Liver (tissue), 3 donors: ENCODE results near the gene PCMTD2.

Experiments used
- JUND ChIP-seq, 2 donors: IDR thresholded peaks; 2 replicates each; pipeline ENCODE4 v1.6.1; 2016; ENCODE audit warnings: antibody characterized with exemption in 2 of 2
- RAD21 ChIP-seq, 2 donors: IDR thresholded peaks; 2 replicates each; pipeline ENCODE4 v1.6.1; 2016; ENCODE audit warnings: antibody characterized with exemption in 2 of 2, mild to moderate bottlenecking in 2 of 2
- YY1 ChIP-seq: IDR thresholded peaks from 2 replicates; pipeline ENCODE4 v1.6.1; 2016; ENCODE audit warnings: antibody characterized with exemption, mild to moderate bottlenecking
- TF ChIP-seq, protein P1 (sequence below): IDR thresholded peaks from 2 replicates; pipeline ENCODE4 v1.6.1; 2016; ENCODE audit warnings: antibody characterized with exemption
- TF ChIP-seq, protein P2 (sequence below): fragments of 150-350 bp; IDR thresholded peaks from 2 replicates; pipeline ENCODE4 v1.5.1; 2017; ENCODE audit warnings: improper control_type of control experiment, low read depth, low read length; ENCODE audit not compliant: missing input control
- TF ChIP-seq, protein P3 (sequence below): IDR thresholded peaks from 2 replicates; pipeline ENCODE4 v1.6.1; 2016; ENCODE audit warnings: antibody characterized with exemption, mild to moderate bottlenecking
- TF ChIP-seq, protein P4 (sequence below): IDR thresholded peaks from 2 replicates; pipeline ENCODE4 v1.6.1; 2016; ENCODE audit warnings: antibody characterized with exemption
- TF ChIP-seq, protein P5 (sequence below): IDR thresholded peaks from 2 replicates; pipeline ENCODE4 v1.6.1; 2016; ENCODE audit warnings: antibody characterized with exemption
- donor health status: healthy.
- donor health status: healthy.

DNA sequence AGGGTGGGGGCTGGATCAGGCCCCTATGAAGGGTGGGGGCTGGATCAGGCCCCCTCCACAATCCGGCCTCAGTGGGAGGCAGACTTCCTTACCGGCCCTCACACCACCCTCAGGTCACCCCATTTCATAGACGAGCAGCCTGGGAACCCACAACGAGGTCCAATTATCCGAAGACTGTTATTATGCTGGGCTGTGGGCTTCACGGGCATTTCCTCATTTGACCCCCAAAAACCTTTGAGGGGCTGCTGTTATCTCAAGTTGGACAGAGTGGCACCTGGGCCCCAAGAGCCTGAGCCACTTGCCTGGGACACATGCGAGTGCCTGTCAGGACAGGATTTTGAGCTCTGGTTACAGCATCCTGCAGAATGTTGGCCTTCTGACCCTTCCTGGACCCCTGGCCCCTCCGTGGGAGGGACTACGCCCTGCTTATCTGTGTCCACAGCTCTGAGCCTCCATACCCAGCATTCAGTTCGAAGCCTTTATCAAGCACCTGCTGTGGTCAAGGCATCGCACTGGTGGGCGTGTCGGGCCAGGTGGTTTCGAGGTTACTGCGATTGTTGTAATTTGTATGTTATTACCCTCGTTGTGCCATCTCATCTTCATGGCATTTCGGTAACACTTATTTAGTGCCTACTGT is 34.5 kb upstream of the PCMTD2 start:
- TF ChIP-seq, protein P1, sequence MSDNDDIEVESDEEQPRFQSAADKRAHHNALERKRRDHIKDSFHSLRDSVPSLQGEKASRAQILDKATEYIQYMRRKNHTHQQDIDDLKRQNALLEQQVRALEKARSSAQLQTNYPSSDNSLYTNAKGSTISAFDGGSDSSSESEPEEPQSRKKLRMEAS: no peak
- TF ChIP-seq JUND (IDR thresholded peaks at IDR 0.05) (no peak), RAD21 (IDR thresholded peaks at IDR 0.05) (no peak), YY1 (no peak)
- TF ChIP-seq, protein P2, sequence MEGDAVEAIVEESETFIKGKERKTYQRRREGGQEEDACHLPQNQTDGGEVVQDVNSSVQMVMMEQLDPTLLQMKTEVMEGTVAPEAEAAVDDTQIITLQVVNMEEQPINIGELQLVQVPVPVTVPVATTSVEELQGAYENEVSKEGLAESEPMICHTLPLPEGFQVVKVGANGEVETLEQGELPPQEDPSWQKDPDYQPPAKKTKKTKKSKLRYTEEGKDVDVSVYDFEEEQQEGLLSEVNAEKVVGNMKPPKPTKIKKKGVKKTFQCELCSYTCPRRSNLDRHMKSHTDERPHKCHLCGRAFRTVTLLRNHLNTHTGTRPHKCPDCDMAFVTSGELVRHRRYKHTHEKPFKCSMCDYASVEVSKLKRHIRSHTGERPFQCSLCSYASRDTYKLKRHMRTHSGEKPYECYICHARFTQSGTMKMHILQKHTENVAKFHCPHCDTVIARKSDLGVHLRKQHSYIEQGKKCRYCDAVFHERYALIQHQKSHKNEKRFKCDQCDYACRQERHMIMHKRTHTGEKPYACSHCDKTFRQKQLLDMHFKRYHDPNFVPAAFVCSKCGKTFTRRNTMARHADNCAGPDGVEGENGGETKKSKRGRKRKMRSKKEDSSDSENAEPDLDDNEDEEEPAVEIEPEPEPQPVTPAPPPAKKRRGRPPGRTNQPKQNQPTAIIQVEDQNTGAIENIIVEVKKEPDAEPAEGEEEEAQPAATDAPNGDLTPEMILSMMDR: no peak
- TF ChIP-seq, protein P3, sequence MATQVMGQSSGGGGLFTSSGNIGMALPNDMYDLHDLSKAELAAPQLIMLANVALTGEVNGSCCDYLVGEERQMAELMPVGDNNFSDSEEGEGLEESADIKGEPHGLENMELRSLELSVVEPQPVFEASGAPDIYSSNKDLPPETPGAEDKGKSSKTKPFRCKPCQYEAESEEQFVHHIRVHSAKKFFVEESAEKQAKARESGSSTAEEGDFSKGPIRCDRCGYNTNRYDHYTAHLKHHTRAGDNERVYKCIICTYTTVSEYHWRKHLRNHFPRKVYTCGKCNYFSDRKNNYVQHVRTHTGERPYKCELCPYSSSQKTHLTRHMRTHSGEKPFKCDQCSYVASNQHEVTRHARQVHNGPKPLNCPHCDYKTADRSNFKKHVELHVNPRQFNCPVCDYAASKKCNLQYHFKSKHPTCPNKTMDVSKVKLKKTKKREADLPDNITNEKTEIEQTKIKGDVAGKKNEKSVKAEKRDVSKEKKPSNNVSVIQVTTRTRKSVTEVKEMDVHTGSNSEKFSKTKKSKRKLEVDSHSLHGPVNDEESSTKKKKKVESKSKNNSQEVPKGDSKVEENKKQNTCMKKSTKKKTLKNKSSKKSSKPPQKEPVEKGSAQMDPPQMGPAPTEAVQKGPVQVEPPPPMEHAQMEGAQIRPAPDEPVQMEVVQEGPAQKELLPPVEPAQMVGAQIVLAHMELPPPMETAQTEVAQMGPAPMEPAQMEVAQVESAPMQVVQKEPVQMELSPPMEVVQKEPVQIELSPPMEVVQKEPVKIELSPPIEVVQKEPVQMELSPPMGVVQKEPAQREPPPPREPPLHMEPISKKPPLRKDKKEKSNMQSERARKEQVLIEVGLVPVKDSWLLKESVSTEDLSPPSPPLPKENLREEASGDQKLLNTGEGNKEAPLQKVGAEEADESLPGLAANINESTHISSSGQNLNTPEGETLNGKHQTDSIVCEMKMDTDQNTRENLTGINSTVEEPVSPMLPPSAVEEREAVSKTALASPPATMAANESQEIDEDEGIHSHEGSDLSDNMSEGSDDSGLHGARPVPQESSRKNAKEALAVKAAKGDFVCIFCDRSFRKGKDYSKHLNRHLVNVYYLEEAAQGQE: no peak
- TF ChIP-seq, protein P4, sequence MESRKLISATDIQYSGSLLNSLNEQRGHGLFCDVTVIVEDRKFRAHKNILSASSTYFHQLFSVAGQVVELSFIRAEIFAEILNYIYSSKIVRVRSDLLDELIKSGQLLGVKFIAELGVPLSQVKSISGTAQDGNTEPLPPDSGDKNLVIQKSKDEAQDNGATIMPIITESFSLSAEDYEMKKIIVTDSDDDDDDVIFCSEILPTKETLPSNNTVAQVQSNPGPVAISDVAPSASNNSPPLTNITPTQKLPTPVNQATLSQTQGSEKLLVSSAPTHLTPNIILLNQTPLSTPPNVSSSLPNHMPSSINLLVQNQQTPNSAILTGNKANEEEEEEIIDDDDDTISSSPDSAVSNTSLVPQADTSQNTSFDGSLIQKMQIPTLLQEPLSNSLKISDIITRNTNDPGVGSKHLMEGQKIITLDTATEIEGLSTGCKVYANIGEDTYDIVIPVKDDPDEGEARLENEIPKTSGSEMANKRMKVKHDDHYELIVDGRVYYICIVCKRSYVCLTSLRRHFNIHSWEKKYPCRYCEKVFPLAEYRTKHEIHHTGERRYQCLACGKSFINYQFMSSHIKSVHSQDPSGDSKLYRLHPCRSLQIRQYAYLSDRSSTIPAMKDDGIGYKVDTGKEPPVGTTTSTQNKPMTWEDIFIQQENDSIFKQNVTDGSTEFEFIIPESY: no peak
- TF ChIP-seq, protein P5, sequence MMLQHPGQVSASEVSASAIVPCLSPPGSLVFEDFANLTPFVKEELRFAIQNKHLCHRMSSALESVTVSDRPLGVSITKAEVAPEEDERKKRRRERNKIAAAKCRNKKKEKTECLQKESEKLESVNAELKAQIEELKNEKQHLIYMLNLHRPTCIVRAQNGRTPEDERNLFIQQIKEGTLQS: no peak
